ENCODE results near the gene TESMIN.

- TF ChIP-seq CTCF (conservative IDR thresholded peaks at IDR 0.05; ENCODE audit: low read depth, low read length) = no peak
- TF ChIP-seq EZH2 (IDR thresholded peaks at IDR 0.05; ENCODE audit: borderline replicate concordance, low read depth, low read length, poor library complexity, severe bottlenecking) = no peak
Observed at GRCh38 chr11:68678031-68678441, 73.3 kb downstream of the TESMIN start.
